ENCODE measurements around the gene CACNG4. TPM values are rescaled to one million over a fixed set of nuclear protein-coding genes. Genes with fewer than 3 reads are reported as not detected.

The CACNG4 gene
- total and polyA plus RNA-seq, 12 donors, result 0.11 to 2.4 (median 0.88) TPM; not detected in 4

- Histone ChIP-seq H3K27ac (peak overlapping the region in 1 of 5 donors; percentile 56), H3K27me3 (no peaks in the 10 kb centered on the region), H3K4me3 (no peak overlapping the region), H3K9me3 (replicated peaks in 1 of 3) (no peaks in the 10 kb centered on the region), H3K4me1 (replicated peaks in 1 of 2) (no peaks in the 10 kb centered on the region), H3K36me3 (replicated peaks in 1 of 2) (no peaks in the 10 kb centered on the region)
- DNase-seq, result no peak
- no peak for TF ChIP-seq POLR2A (IDR thresholded peaks at IDR 0.05)
- TF ChIP-seq, protein P1, sequence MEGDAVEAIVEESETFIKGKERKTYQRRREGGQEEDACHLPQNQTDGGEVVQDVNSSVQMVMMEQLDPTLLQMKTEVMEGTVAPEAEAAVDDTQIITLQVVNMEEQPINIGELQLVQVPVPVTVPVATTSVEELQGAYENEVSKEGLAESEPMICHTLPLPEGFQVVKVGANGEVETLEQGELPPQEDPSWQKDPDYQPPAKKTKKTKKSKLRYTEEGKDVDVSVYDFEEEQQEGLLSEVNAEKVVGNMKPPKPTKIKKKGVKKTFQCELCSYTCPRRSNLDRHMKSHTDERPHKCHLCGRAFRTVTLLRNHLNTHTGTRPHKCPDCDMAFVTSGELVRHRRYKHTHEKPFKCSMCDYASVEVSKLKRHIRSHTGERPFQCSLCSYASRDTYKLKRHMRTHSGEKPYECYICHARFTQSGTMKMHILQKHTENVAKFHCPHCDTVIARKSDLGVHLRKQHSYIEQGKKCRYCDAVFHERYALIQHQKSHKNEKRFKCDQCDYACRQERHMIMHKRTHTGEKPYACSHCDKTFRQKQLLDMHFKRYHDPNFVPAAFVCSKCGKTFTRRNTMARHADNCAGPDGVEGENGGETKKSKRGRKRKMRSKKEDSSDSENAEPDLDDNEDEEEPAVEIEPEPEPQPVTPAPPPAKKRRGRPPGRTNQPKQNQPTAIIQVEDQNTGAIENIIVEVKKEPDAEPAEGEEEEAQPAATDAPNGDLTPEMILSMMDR (IDR thresholded peaks at IDR 0.05), result no peak
- WGBS, 4 donors, result 87 to 91% (median 89%) methylated on average over 7 to 8 of the region's 8 CpGs
- intact Hi-C loops (cut with DNase I), result no loop called here
Measured at GRCh38 chr17:67019809-67020208, 55.3 kb downstream of the CACNG4 start.

GRCh38 chr17:67020293-67020766 lies 55.8 kb downstream of the CACNG4 start:
- no peak for DNase-seq
- WGBS, 4 donors, result 67 to 75% (median 73%) methylated on average over 10 to 11 of the region's 11 CpGs
- no peaks in the 10 kb centered on the region for H3K4me1 ChIP-seq (replicated peaks in 1 of 2)
- no peak overlapping the region for H3K4me3 ChIP-seq
- H3K27ac ChIP-seq, result peak overlapping the region in 1 of 5 donors; percentile 56
- intact Hi-C loops (cut with DNase I), result no loop called here
- H3K36me3 ChIP-seq (replicated peaks in 1 of 2), result no peaks in the 10 kb centered on the region
- H3K9me3 ChIP-seq (replicated peaks in 1 of 3), result no peaks in the 10 kb centered on the region
- TF ChIP-seq, protein P1 (IDR thresholded peaks at IDR 0.05), result no peak
- no peak for TF ChIP-seq POLR2A (IDR thresholded peaks at IDR 0.05)
- no peaks in the 10 kb centered on the region for H3K27me3 ChIP-seq

- Histone ChIP-seq H3K27me3 (no peaks in the 10 kb centered on the region), H3K36me3 (replicated peaks in 1 of 2) (no peaks in the 10 kb centered on the region), H3K4me1 (replicated peaks in 1 of 2) (no peaks in the 10 kb centered on the region), H3K9me3 (replicated peaks in 1 of 3) (no peaks in the 10 kb centered on the region), H3K27ac (no peak overlapping the region), H3K4me3 (no peak overlapping the region)
- intact Hi-C loops (cut with DNase I), result no loop called here
- TF ChIP-seq POLR2A (IDR thresholded peaks at IDR 0.05), result no peak
- TF ChIP-seq, protein P1 (IDR thresholded peaks at IDR 0.05), result no peak
- no peak for DNase-seq
- 91 to 95% (median 93%) methylated on average over 1 to 7 of the region's 7 CpGs for WGBS, 4 donors
Measured at GRCh38 chr17:67021196-67021595, 56.7 kb downstream of the CACNG4 start.

GRCh38 chr17:67021743-67022450 lies 57.4 kb downstream of the CACNG4 start:
- WGBS, 4 donors, result 83 to 88% (median 85%) methylated on average over 11 to 16 of the region's 16 CpGs
- no peaks in the 10 kb centered on the region for H3K4me1 ChIP-seq (replicated peaks in 1 of 2)
- no peak overlapping the region for H3K4me3 ChIP-seq
- no peak overlapping the region for H3K27ac ChIP-seq
- H3K27me3 ChIP-seq, result no peaks in the 10 kb centered on the region
- TF ChIP-seq, protein P1 (IDR thresholded peaks at IDR 0.05), result no peak
- TF ChIP-seq POLR2A (IDR thresholded peaks at IDR 0.05), result no peak
- no peaks in the 10 kb centered on the region for H3K36me3 ChIP-seq (replicated peaks in 1 of 2)
- intact Hi-C loops (cut with DNase I), result no loop called here
- DNase-seq, result no peak
- H3K9me3 ChIP-seq (replicated peaks in 1 of 3), result no peaks in the 10 kb centered on the region
